ENCODE results near the gene HSPA1A.
A peak's percentile ranks its signal among the peaks of the same experiment; 100 is the strongest.

HSPA1A gene

GRCh38 chr6:31769684-31770371, 45.5 kb upstream of the HSPA1A start:
- H3K4me3 ChIP-seq (ENCODE audit: low read depth, low read length), result no peak overlapping the region
- no peak for DNase-seq (ENCODE audit: low read depth)
- TF ChIP-seq CTCF (IDR thresholded peaks at IDR 0.05; ENCODE audit: control insufficient read depth, extremely low read depth, insufficient read depth), result peak; percentile 78

GRCh38 chr6:31770860-31771259, 44.5 kb upstream of the HSPA1A start:
- no peak overlapping the region for H3K4me3 ChIP-seq (ENCODE audit: low read depth, low read length)
- no peak for DNase-seq (ENCODE audit: low read depth)
- TF ChIP-seq CTCF (IDR thresholded peaks at IDR 0.05; ENCODE audit: control insufficient read depth, extremely low read depth, insufficient read depth), result no peak

DNA sequence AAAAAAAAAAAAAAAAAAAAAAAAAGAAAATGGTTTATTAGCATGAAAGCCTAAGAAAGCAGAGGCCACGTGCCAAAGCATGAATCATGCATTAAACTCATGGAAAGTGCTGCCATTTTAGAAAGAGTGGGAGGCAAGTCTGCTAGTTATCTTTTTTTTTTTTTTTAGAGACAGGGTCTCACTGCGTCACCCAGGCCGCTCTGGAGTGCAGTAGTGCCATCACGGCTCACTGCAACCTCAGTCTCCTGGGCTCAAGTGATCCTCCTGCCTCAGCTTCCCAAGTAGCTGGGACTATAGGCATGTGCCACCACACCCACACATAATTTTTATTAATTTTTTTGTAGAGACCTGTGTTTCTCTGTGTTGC, 43.4 kb upstream of the HSPA1A start:
- no peak for DNase-seq (ENCODE audit: low read depth)

GRCh38 chr6:31775184-31775583, 40.2 kb upstream of the HSPA1A start:
- H3K4me3 ChIP-seq (ENCODE audit: low read depth, low read length), result no peak overlapping the region
- TF ChIP-seq CTCF (IDR thresholded peaks at IDR 0.05; ENCODE audit: control insufficient read depth, extremely low read depth, insufficient read depth), result no peak
- DNase-seq (ENCODE audit: low read depth), result no peak

More for the DNA sequence above, 43.4 kb upstream of the HSPA1A start:
- H3K4me3 ChIP-seq (ENCODE audit: low read depth, low read length), result no peak overlapping the region
- no peak for TF ChIP-seq CTCF (IDR thresholded peaks at IDR 0.05; ENCODE audit: control insufficient read depth, extremely low read depth, insufficient read depth)

DNA sequence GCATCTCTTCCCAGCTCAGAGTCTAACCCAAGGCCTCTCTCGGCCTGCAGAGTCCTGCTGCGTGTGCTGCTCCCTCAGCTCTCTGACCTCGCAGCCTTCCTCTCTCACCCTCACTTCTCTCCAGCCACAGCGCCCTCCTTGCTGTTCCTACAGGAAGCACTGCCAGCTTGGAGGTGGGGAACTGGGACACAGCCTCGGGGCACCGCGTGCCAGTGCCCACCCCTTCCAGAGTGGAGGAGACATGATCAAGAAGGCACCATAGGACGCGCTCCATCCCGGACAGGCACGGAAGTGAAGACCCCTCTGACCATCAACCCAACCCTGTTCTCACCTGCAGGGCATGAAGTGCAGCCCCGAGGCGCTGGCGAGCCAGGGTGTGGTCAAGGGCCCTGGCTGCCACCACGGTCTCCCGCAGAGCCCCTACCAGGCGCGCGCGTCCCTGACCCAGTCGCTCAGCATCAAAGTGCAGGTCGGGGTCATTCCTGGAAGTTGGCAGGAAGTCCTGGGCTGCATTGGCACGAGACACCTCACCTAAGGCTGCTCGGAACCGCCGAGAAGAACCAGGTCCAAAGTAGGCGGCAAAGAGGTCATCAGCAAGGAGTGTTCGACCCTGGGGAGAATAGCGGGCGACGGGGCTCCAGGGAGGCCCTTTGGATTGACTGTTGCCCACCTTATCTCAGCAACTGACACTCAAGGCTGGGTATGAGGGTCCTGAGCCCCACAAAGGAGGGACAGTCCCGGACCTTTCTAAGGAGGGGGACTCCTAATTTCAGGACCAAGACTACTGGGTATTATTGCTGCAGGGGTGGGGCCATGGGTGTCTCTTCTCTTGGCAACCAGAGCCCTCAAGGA, 39.5 kb upstream of the HSPA1A start:
- no peak for TF ChIP-seq CTCF (IDR thresholded peaks at IDR 0.05; ENCODE audit: control insufficient read depth, extremely low read depth, insufficient read depth)
- no peak overlapping the region for H3K4me3 ChIP-seq (ENCODE audit: low read depth, low read length)
- no peak for DNase-seq (ENCODE audit: low read depth)

- TF ChIP-seq CTCF (IDR thresholded peaks at IDR 0.05; ENCODE audit: control insufficient read depth, extremely low read depth, insufficient read depth), result no peak
- DNase-seq (ENCODE audit: low read depth), result no peak
- no peak overlapping the region for H3K4me3 ChIP-seq (ENCODE audit: low read depth, low read length)
Observed at GRCh38 chr6:31776485-31776988, 38.8 kb upstream of the HSPA1A start.
